OCI-LY3 (cell line): ENCODE data around the gene KRT3.

Experiments
- H2AFZ ChIP-seq: fragments of 200-600, 300-600 bp; shearing (Covaris generic); 2 replicates; pipeline ENCODE4 v1.6.0; 2014; ENCODE audit warnings: antibody characterized with exemption, low read depth, low read length
- H3K27ac ChIP-seq: fragments of 200-600, 300-600 bp; sonication (generic); 2 replicates; pipeline ENCODE4 v1.5.1; 2014; ENCODE audit warnings: mild to moderate bottlenecking, low read length, moderate library complexity, mixed read lengths
- H3K27me3 ChIP-seq: fragments of 200-600, 300-600 bp; sonication (generic); 2 replicates; pipeline ENCODE4 v1.6.1; 2014; ENCODE audit warnings: low read depth, low read length, mixed read lengths
- H3K36me3 ChIP-seq: fragments of 200-600, 300-600 bp; sonication (generic); replicated peaks from 2 replicates; pipeline ENCODE3; 2014; ENCODE audit warnings: low read depth, low read length, mixed read lengths
- H3K4me1 ChIP-seq: fragments of 300-600, 200-600 bp; sonication (generic); 2 replicates; pipeline ENCODE4 v1.6.1; 2014; ENCODE audit warnings: low read length, mixed read lengths
- H3K4me2 ChIP-seq: fragments of 200-600, 300-600 bp; sonication (generic); 2 replicates; pipeline ENCODE4 v1.6.1; 2014; ENCODE audit warnings: low read length, mixed read lengths
- H3K4me3 ChIP-seq: fragments of 300-600, 200-600 bp; sonication (generic); 2 replicates; pipeline ENCODE4 v1.5.1; 2014; ENCODE audit warnings: antibody characterized with exemption, mild to moderate bottlenecking, low read length, moderate library complexity
- H3K79me2 ChIP-seq: fragments of 300-600, 200-600 bp; shearing (Covaris generic); 2 replicates; pipeline ENCODE4 v1.6.1; 2014; ENCODE audit warnings: mild to moderate bottlenecking, low read length, mixed read lengths
- H3K9ac ChIP-seq: fragments of 300-600, 200-600 bp; shearing (Covaris generic); 2 replicates; pipeline ENCODE4 v1.6.0; 2014; ENCODE audit warnings: mild to moderate bottlenecking, low read length, moderate library complexity
- H3K9me3 ChIP-seq: fragments of 200-600, 300-600 bp; shearing (Covaris generic); 2 replicates; pipeline ENCODE4 v1.6.1; 2014; ENCODE audit warnings: low read length, mixed read lengths; ENCODE audit not compliant: insufficient read depth
- H4K20me1 ChIP-seq: fragments of 200-600, 300-600 bp; sonication (generic); 2 replicates; pipeline ENCODE4 v1.6.1; 2016; ENCODE audit warnings: low read length, mixed read lengths; ENCODE audit not compliant: insufficient read depth
- EZH2phosphoT487 ChIP-seq: fragments of 200-600 bp; shearing (Covaris generic); IDR thresholded peaks from 2 replicates; pipeline ENCODE4 v1.6.1; 2018; ENCODE audit warnings: antibody characterized with exemption, mixed run types, low read depth
- TF ChIP-seq, protein P1 (sequence below): fragments of 200-600, 300-600 bp; sonication (generic); IDR thresholded peaks from 2 replicates; pipeline ENCODE4 v1.5.1; 2014; ENCODE audit warnings: antibody characterized with exemption, low read length, low read depth

The KRT3 gene

DNA sequence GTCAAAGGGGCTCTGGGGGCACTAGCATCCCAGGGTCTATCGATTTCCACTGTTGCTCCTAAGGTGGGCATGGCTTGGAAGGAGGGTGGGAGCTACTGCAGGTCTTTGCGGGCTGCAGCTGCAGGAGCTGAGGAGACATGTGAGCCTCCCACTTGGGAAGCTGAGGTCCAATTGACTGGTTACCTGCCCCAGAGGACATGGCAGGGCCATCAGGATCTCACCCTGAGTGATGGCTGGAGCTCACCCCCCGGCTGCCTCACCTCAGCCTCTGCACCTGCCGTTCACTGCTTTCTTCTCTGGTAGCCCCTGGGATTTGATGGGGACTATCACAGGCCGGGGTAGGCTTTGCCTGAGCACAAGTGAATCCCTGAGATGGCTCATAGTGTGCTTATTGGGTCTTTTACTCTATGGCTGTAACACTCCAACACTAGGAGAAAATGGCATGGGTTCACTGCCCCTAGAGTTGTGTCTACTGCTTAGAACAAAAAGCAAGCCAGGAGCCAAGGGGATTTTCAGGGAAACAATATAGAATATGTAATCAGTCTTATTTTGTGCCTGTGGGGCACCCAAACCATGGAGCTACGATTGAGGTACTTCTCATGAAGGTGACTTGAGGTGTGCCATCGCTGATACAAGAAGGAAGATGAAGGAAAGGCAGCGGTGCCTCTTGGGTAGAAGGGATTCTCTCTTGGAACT is 21.2 kb upstream of the KRT3 start:
- Histone ChIP-seq H3K27me3 (peaks cover 33% of the 10 kb centered on the region), H3K4me1 (no peaks in the 10 kb centered on the region), H3K4me2 (no peak overlapping the region), H3K79me2 (no peaks in the 10 kb centered on the region), H4K20me1 (no peaks in the 10 kb centered on the region), H3K27ac (no peak overlapping the region), H3K4me3 (no peak overlapping the region), H2AFZ (no peak overlapping the region), H3K36me3 (no peaks in the 10 kb centered on the region), H3K9me3 (no peaks in the 10 kb centered on the region), H3K9ac (no peak overlapping the region)
- TF ChIP-seq, protein P1, sequence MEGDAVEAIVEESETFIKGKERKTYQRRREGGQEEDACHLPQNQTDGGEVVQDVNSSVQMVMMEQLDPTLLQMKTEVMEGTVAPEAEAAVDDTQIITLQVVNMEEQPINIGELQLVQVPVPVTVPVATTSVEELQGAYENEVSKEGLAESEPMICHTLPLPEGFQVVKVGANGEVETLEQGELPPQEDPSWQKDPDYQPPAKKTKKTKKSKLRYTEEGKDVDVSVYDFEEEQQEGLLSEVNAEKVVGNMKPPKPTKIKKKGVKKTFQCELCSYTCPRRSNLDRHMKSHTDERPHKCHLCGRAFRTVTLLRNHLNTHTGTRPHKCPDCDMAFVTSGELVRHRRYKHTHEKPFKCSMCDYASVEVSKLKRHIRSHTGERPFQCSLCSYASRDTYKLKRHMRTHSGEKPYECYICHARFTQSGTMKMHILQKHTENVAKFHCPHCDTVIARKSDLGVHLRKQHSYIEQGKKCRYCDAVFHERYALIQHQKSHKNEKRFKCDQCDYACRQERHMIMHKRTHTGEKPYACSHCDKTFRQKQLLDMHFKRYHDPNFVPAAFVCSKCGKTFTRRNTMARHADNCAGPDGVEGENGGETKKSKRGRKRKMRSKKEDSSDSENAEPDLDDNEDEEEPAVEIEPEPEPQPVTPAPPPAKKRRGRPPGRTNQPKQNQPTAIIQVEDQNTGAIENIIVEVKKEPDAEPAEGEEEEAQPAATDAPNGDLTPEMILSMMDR: no peak
- no peak for TF ChIP-seq EZH2phosphoT487

DNA sequence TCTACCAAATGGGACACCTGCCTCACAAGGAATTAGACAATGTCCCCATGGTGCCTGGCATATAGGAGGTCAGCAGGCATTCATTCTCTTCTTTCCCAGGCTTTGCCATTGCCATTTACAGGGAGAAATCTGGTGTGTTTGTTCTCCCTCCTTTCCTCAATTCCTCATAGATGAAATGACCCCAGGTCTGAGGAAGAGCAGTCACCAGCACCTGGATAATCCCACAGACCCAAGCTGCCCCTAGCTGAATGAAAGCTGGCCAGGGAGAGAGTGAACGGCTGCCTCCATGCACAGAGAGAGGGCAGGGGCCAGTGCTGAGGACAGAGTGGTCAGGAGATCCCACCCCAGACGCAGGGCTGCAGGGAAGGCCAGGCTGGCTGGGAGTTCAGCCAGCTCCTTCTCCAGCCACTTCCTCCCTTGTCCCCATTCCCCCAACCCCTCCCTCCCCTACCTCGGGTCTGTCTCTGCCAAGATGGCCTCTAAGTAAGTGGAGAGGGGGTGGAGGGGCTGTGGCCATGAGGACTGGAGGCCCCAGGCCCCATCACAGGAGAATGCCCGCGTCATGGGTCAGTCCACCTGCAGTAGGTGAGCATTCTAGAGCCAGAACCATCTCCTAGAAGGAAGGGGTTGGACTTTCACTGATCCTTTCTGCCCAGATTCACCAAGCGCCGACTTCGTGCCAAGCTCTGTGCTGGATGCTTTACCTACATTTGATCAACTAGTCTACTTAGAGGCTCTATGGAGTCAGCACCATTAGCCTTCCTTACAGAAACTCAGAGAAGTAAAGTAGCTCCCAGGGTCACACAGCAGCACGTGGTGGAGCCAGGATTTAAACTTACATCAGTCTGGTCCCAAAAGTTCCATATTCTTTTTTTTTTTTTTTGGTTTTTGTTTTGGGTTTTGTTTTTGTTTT is 20.0 kb upstream of the KRT3 start:
- Histone ChIP-seq H2AFZ (no peak overlapping the region), H3K36me3 (no peaks in the 10 kb centered on the region), H3K27me3 (peaks cover 28% of the 10 kb centered on the region), H3K4me1 (no peaks in the 10 kb centered on the region), H3K4me3 (no peak overlapping the region), H3K9ac (no peak overlapping the region), H3K79me2 (no peaks in the 10 kb centered on the region), H3K27ac (no peak overlapping the region), H3K4me2 (no peak overlapping the region), H4K20me1 (no peaks in the 10 kb centered on the region), H3K9me3 (no peaks in the 10 kb centered on the region)
- no peak for TF ChIP-seq EZH2phosphoT487
- TF ChIP-seq, protein P1: no peak

DNA sequence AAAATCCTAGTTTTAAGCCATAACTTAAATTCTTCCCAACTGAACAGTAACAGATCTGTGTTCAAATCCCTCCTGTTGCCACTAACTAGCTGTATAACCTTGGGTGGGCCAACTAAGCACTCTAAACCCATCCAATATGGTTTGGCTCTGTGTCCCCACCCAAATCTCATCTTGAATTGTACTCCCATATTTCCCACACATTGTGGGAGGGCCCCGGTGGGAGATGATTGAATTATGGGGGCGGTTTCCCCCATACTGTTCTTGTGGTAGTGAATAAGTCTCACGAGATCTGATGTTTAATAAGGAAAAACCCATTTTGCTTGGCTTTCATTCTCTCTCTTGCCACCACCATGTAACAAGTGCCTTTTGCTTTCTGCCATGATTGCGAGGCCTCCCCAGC is 19.2 kb upstream of the KRT3 start:
- H3K27me3 ChIP-seq: peaks cover 21% of the 10 kb centered on the region

More for the DNA sequence above, 19.2 kb upstream of the KRT3 start:
- no peak overlapping the region for H2AFZ ChIP-seq
- H3K79me2 ChIP-seq: no peaks in the 10 kb centered on the region
- TF ChIP-seq EZH2phosphoT487: no peak
- TF ChIP-seq, protein P1: no peak
- H3K4me3 ChIP-seq: no peak overlapping the region
- no peak overlapping the region for H3K9ac ChIP-seq
- H4K20me1 ChIP-seq: no peaks in the 10 kb centered on the region
- no peaks in the 10 kb centered on the region for H3K36me3 ChIP-seq
- no peaks in the 10 kb centered on the region for H3K4me1 ChIP-seq
- no peaks in the 10 kb centered on the region for H3K9me3 ChIP-seq
- no peak overlapping the region for H3K27ac ChIP-seq
- H3K4me2 ChIP-seq: no peak overlapping the region
